Measurements from ENCODE around the gene SPTLC2. TPM values are rescaled to one million over a fixed set of nuclear protein-coding genes. Genes with fewer than 3 reads are reported as not detected.
A peak's percentile ranks its signal among the peaks of the same experiment; 100 is the strongest.

The SPTLC2 gene
- total RNA-seq, 1 experiment from 2014 or later, result 44.7 TPM

DNA sequence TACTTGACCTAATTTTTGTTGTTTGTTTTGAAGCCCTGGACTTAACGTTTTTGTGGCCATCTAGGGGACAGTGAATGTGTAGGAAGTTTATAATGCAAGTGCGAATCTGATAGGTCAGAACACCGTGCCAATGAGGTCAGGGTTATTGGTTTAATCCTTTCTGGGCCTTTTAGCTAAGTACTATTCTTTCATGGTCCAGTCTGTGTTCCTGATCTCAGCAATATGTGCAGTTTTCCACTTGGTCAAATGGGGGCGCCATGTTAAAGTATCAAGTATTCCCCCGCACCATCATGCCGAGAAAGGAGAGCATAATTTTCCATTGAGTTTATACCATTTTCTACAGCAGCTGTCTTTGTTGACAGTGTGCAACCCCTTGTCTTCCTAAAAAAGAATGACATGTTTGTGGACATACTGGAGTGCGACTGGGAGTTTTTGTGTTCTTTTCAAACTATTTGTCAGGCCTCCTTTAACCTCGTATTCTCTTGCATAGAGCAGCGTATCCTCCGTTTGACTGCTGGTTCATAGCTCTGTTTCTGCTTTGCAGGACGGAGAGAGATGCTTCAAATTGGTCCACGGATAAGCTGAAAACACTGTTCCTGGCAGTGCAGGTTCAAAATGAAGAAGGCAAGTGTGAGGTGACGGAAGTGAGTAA lies 157.2 kb downstream of the SPTLC2 start:
- H3K4me3 ChIP-seq (replicated peaks in 1 of 2; ENCODE audit: low read depth in 1 of 2, low read length in 2 of 2), result peak overlapping the region; percentile 87 to 89
- POLR2A ChIA-PET, result interaction anchor here (1.1 kb wide), 1 partner anchor 138 kb away, joined by 3 read pairs; the partner anchor contains the start of genes GSTZ1 and POMT2
- no peak for TF ChIP-seq POLR2A (IDR thresholded peaks at IDR 0.05; ENCODE audit: borderline replicate concordance, extremely low read depth, insufficient read depth, insufficient read length)
- no peak for TF ChIP-seq SIN3A (IDR thresholded peaks at IDR 0.05; ENCODE audit: low read depth)
- no peak for TF ChIP-seq POLR2AphosphoS5 (IDR thresholded peaks at IDR 0.05; ENCODE audit: low read depth, low read length)
- TF ChIP-seq, protein P1, sequence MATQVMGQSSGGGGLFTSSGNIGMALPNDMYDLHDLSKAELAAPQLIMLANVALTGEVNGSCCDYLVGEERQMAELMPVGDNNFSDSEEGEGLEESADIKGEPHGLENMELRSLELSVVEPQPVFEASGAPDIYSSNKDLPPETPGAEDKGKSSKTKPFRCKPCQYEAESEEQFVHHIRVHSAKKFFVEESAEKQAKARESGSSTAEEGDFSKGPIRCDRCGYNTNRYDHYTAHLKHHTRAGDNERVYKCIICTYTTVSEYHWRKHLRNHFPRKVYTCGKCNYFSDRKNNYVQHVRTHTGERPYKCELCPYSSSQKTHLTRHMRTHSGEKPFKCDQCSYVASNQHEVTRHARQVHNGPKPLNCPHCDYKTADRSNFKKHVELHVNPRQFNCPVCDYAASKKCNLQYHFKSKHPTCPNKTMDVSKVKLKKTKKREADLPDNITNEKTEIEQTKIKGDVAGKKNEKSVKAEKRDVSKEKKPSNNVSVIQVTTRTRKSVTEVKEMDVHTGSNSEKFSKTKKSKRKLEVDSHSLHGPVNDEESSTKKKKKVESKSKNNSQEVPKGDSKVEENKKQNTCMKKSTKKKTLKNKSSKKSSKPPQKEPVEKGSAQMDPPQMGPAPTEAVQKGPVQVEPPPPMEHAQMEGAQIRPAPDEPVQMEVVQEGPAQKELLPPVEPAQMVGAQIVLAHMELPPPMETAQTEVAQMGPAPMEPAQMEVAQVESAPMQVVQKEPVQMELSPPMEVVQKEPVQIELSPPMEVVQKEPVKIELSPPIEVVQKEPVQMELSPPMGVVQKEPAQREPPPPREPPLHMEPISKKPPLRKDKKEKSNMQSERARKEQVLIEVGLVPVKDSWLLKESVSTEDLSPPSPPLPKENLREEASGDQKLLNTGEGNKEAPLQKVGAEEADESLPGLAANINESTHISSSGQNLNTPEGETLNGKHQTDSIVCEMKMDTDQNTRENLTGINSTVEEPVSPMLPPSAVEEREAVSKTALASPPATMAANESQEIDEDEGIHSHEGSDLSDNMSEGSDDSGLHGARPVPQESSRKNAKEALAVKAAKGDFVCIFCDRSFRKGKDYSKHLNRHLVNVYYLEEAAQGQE (IDR thresholded peaks at IDR 0.05; ENCODE audit: low read depth), result no peak
- TF ChIP-seq, protein P2, sequence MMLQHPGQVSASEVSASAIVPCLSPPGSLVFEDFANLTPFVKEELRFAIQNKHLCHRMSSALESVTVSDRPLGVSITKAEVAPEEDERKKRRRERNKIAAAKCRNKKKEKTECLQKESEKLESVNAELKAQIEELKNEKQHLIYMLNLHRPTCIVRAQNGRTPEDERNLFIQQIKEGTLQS (IDR thresholded peaks at IDR 0.05), result no peak
- TF ChIP-seq ZFX (IDR thresholded peaks at IDR 0.05), result no peak
- no peak for TF ChIP-seq SRF (IDR thresholded peaks at IDR 0.05; ENCODE audit: low read depth)
- TF ChIP-seq, protein P3, sequence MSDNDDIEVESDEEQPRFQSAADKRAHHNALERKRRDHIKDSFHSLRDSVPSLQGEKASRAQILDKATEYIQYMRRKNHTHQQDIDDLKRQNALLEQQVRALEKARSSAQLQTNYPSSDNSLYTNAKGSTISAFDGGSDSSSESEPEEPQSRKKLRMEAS (IDR thresholded peaks at IDR 0.05), result no peak
- peak; percentile 66 for TF ChIP-seq RAD21 (IDR thresholded peaks at IDR 0.05; ENCODE audit: low read depth)
- no peak for TF ChIP-seq ZNF274 (IDR thresholded peaks at IDR 0.05; ENCODE audit: low read depth, low read length)
- no peak for TF ChIP-seq EZH2 (IDR thresholded peaks at IDR 0.05)
- TF ChIP-seq, protein P4, sequence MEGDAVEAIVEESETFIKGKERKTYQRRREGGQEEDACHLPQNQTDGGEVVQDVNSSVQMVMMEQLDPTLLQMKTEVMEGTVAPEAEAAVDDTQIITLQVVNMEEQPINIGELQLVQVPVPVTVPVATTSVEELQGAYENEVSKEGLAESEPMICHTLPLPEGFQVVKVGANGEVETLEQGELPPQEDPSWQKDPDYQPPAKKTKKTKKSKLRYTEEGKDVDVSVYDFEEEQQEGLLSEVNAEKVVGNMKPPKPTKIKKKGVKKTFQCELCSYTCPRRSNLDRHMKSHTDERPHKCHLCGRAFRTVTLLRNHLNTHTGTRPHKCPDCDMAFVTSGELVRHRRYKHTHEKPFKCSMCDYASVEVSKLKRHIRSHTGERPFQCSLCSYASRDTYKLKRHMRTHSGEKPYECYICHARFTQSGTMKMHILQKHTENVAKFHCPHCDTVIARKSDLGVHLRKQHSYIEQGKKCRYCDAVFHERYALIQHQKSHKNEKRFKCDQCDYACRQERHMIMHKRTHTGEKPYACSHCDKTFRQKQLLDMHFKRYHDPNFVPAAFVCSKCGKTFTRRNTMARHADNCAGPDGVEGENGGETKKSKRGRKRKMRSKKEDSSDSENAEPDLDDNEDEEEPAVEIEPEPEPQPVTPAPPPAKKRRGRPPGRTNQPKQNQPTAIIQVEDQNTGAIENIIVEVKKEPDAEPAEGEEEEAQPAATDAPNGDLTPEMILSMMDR (IDR thresholded peaks at IDR 0.05 in 2 of 3, conservative IDR thresholded peaks at IDR 0.05 in 1 of 3; ENCODE audit: borderline replicate concordance in 1 of 3, insufficient read depth in 1 of 3, low read depth in 2 of 3, low read length in 2 of 3), result peak; percentile 54 to 86 (median 74)
- intact Hi-C loops (cut with micrococcal nuclease), result loop anchor here (1.0 to 10.0 kb wide), 8 partner anchors 82 to 356 kb away; partner anchors contain the start of genes GSTZ1, POMT2, SAMD15 and SPTLC2
- peak overlapping the region; percentile 81 for H3K27ac ChIP-seq (ENCODE audit: low read depth, low read length)
- ATAC-seq (no peak), DNase-seq (ENCODE audit: low read depth, low spot score) (peak; percentile 65)
- CTCF ChIA-PET, result interaction anchor here (0.6 to 2.3 kb wide), 11 partner anchors 10 to 1107 kb away, joined by 3 to 13 read pairs (median 3); no protein-coding TSS in a partner anchor
- H3K36me3 ChIP-seq (ENCODE audit: control insufficient read depth in 1 of 2, insufficient read depth in 2 of 2, low read length in 2 of 2), result peaks cover 32 to 40% of the 10 kb centered on the region in 2 experiments
- peak overlapping the region; percentile 80 for H3K9ac ChIP-seq (ENCODE audit: low read length)
- H3K9me3 ChIP-seq (ENCODE audit: control insufficient read depth in 1 of 2, insufficient read depth in 1 of 2, low read depth in 1 of 2, low read length in 2 of 2), result no peaks in the 10 kb centered on the region
- peaks cover 12% of the 10 kb centered on the region; the same call in 1 of the 2 replicates for H4K20me1 ChIP-seq (ENCODE audit: insufficient read depth)
- RAD21 ChIA-PET (ENCODE audit: low non-redundant PET in 1 of 2, low total read pairs in 2 of 2, uncharacterized antibody in 2 of 2, unreplicated experiment in 2 of 2), result interaction anchor here in 1 of 2 experiments (0.6 to 1.5 kb wide), 2 partner anchors 161 to 358 kb away, joined by 3 to 4 read pairs; no protein-coding TSS in a partner anchor
- no peaks in the 10 kb centered on the region for H3K27me3 ChIP-seq (ENCODE audit: insufficient read depth, low read length)
- no peak overlapping the region for H2AFZ ChIP-seq (ENCODE audit: low read depth, low read length, poor library complexity, severe bottlenecking)
- peak overlapping the region; percentile 83 for H3K4me2 ChIP-seq (ENCODE audit: low read length)
- peaks cover 63% of the 10 kb centered on the region for H3K79me2 ChIP-seq (ENCODE audit: insufficient read depth, low read length)
- H3K9me2 ChIP-seq (ENCODE audit: insufficient read depth), result no peaks in the 10 kb centered on the region
- TSS peak; percentile 44 for BruUV-seq (replicated peaks)
- H3K4me1 ChIP-seq (ENCODE audit: control insufficient read depth in 1 of 2, insufficient read depth in 2 of 2, low read length in 2 of 2), result peaks cover 6 to 15% of the 10 kb centered on the region in 2 experiments
